GM19025 (cell line): ENCODE data around the gene IVD.

Source experiments
- ATAC-seq: cut with Tn5 transposase; IDR thresholded peaks from one replicate; pipeline ENCODE4 v1.9.1; 2021; ENCODE audit warnings: mild to moderate bottlenecking, low read depth, moderate library complexity; ENCODE audit not compliant: unreplicated experiment

The IVD gene

GRCh38 chr15:40436892-40437751 is 31.5 kb downstream of the IVD start:
- ATAC-seq, result no peak

GRCh38 chr15:40437752-40438687 is 32.4 kb downstream of the IVD start:
- no peak for ATAC-seq

- ATAC-seq, result no peak
Measured at GRCh38 chr15:40438712-40439111, 33.1 kb downstream of the IVD start.

- ATAC-seq, result no peak
Measured at GRCh38 chr15:40439461-40439959, 33.9 kb downstream of the IVD start.

GRCh38 chr15:40439960-40440742 is 34.6 kb downstream of the IVD start:
- no peak for ATAC-seq

GRCh38 chr15:40440743-40441564 is 35.4 kb downstream of the IVD start, which contains the start of gene BAHD1:
Gene BAHD1 (plus strand): TSS chr15:40440953. CDS start chr15:40458465, 17,512 bp downstream.
- ATAC-seq, result peak; percentile 92

GRCh38 chr15:40441565-40442531 is 36.3 kb downstream of the IVD start:
- ATAC-seq, result peak; percentile 7

- no peak for ATAC-seq
Measured at GRCh38 chr15:40443255-40443654, 37.7 kb downstream of the IVD start.

GRCh38 chr15:40443846-40444245 is 38.3 kb downstream of the IVD start:
- ATAC-seq, result no peak

GRCh38 chr15:40444736-40445135 is 39.1 kb downstream of the IVD start:
- no peak for ATAC-seq

- no peak for ATAC-seq
Measured at GRCh38 chr15:40445421-40445922, 39.9 kb downstream of the IVD start.

- ATAC-seq, result no peak
Measured at GRCh38 chr15:40446144-40446543, 40.5 kb downstream of the IVD start.

- ATAC-seq, result no peak
Measured at GRCh38 chr15:40448354-40448753, 42.8 kb downstream of the IVD start.

GRCh38 chr15:40449275-40449674 is 43.7 kb downstream of the IVD start:
- ATAC-seq, result no peak

- ATAC-seq, result no peak
Measured at GRCh38 chr15:40450047-40450446, 44.5 kb downstream of the IVD start.

GRCh38 chr15:40451527-40452158 is 46.0 kb downstream of the IVD start:
- no peak for ATAC-seq

- peak; percentile 48 for ATAC-seq
Measured at GRCh38 chr15:40452296-40453090, 46.9 kb downstream of the IVD start.
